Measurements from ENCODE around the gene AMZ2. TPM values are rescaled to one million over a fixed set of nuclear protein-coding genes. Genes with fewer than 3 reads are reported as not detected.

Gene AMZ2, protein sequence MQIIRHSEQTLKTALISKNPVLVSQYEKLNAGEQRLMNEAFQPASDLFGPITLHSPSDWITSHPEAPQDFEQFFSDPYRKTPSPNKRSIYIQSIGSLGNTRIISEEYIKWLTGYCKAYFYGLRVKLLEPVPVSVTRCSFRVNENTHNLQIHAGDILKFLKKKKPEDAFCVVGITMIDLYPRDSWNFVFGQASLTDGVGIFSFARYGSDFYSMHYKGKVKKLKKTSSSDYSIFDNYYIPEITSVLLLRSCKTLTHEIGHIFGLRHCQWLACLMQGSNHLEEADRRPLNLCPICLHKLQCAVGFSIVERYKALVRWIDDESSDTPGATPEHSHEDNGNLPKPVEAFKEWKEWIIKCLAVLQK
- total RNA-seq (100 to 1,000 TPM; 143 to 201 TPM), polyA plus RNA-seq (ENCODE audit: insufficient read depth, low read depth, low replicate concordance) (457 TPM)
- long read RNA-seq, donor 1, transcript AMZ2-203 (8 exons, 1,378 nt), result minor isoform, 6 of 57 reads
- long read RNA-seq, donor 1, transcript AMZ2-202 (7 exons, 2,402 nt), result minor isoform, 10 of 57 reads
- long read RNA-seq, donor 1, transcript AMZ2-206 (6 exons, 2,257 nt), result major isoform, 23 of 57 reads
- long read RNA-seq, donor 1, partial matches to known transcripts, result 15 of 57 reads
- long read RNA-seq, donor 1, other reads (novel, unspliced or antisense), result 0 of 57 reads
- long read RNA-seq, donor 2, transcript AMZ2-202 (7 exons, 2,402 nt), result major isoform, 14 of 35 reads
- long read RNA-seq, donor 2, transcript AMZ2-206 (6 exons, 2,257 nt), result minor isoform, 9 of 35 reads
- long read RNA-seq, donor 2, partial matches to known transcripts, result 8 of 35 reads
- long read RNA-seq, donor 2, other reads (novel, unspliced or antisense), result 0 of 35 reads

DNA sequence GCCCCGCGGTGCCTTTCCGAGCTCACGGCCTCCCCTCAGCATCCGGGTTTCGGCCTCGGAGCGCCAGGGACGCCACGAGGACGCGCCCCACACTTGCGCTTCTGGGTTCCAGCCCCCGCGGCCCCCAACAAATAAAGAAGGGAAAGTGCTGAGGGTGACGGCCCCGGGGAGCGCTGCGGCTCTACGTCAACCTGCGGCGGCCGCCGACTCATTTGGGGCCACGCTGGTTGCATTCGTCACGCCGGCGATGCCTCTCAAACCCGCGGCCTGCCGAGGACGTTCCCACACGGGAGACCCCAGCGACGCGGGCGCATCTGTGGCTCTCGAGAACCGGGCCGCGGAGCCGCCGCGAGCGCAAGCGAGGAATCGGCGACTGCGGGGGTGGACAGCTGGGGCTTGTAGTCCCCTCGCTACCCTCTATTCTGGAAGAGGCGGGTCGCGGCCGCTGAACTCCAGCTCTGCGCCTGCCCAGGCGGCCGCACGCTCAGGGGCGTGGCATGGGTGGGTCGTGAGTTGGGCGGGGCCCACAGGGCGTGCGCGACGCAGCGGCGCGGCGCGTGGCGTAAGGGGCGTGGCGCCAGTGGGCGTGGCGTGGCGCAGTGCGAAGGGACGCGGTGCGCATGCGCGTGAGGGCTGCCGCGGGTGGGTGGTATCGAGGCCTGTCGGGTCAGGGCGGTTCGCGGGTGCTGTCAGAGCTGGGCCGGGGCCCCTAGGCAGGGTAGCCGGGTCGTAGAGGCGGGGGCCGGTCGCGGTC, at the start of gene AMZ2:
Gene AMZ2, plus strand, starts transcription at position 599 of the 754 bp plus-strand sequence. CDS start 2,145 bp downstream, outside the sequence.
- 0 to 1% methylated on average over 18 to 82 of the region's 97 CpGs for WGBS, 2 donors
- intact Hi-C loops (cut with DNase I; ENCODE audit: low total_unique reads), result no loop called here
- peaks cover 14% of the 10 kb centered on the region for H3K4me1 ChIP-seq
- peak within 1 kb of the TSS; percentile 86 to 92 for H3K4me3 ChIP-seq
- peak; percentile 82 for TF ChIP-seq POLR2A (IDR thresholded peaks at IDR 0.05)
- TF ChIP-seq, protein P1, sequence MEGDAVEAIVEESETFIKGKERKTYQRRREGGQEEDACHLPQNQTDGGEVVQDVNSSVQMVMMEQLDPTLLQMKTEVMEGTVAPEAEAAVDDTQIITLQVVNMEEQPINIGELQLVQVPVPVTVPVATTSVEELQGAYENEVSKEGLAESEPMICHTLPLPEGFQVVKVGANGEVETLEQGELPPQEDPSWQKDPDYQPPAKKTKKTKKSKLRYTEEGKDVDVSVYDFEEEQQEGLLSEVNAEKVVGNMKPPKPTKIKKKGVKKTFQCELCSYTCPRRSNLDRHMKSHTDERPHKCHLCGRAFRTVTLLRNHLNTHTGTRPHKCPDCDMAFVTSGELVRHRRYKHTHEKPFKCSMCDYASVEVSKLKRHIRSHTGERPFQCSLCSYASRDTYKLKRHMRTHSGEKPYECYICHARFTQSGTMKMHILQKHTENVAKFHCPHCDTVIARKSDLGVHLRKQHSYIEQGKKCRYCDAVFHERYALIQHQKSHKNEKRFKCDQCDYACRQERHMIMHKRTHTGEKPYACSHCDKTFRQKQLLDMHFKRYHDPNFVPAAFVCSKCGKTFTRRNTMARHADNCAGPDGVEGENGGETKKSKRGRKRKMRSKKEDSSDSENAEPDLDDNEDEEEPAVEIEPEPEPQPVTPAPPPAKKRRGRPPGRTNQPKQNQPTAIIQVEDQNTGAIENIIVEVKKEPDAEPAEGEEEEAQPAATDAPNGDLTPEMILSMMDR (IDR thresholded peaks at IDR 0.05), result no peak
- no peaks in the 10 kb centered on the region for H3K9me3 ChIP-seq
- DNase-seq, result peak; percentile 94
- no peaks in the 10 kb centered on the region for H3K36me3 ChIP-seq (ENCODE audit: low read depth, missing control alignments)
- no peaks in the 10 kb centered on the region for H3K27me3 ChIP-seq
- H3K27ac ChIP-seq, result peak within 1 kb of the TSS; percentile 94 to 98

DNA sequence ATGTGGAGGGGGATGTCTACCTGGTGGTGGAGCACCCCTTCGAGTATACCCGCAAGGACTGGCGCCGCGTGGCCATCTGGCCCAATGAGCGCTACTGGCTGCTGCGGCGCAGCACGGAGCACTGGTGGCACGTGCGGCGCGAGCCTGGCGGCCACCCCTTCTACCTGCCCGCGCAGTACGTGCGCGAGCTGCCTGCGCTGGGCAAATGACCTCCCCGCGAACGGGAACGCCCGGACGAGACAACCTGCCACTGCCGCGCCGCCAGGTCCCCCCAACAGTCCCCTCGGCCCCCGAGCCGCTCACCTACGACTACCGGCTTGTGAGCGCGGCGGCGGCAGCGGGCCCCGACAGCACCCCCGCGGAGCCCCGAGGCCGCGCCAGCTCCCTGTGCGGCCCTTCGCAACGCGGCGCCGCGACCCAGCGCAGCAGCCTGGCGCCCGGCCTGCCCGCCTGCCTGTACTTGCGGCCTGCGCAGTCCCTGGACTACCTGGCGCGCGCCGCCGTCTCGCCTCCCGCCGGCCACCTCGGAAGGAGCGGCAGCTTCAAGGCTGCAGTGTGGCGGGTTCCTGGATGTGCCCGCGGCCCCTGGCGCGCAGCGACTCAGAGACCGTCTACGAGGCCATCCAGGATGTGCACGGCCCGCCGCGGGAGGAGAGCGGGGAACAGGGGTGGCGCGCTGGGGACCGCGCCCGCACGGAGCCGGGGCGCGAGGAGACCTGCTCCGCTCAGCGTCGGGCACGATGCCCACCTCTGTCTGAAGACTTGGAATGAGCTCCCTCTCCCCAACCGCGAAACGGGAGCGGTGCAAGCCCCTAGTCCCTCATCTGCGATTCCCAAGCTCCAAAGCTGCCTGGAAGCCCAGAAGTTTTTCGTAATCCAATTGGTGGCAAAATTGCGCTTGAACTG, 48.7 kb upstream of the AMZ2 start:
- 2 to 5% methylated on average over 13 to 86 of the region's 101 CpGs for WGBS, 2 donors
- Histone ChIP-seq H3K36me3 (ENCODE audit: low read depth, missing control alignments) (no peaks in the 10 kb centered on the region), H3K27ac (no peak overlapping the region), H3K9me3 (no peaks in the 10 kb centered on the region), H3K4me3 (peak overlapping the region; percentile 4 to 9), H3K4me1 (peaks cover 40% of the 10 kb centered on the region), H3K27me3 (no peaks in the 10 kb centered on the region)
- intact Hi-C loops (cut with DNase I; ENCODE audit: low total_unique reads), result no loop called here
- TF ChIP-seq, protein P1 (IDR thresholded peaks at IDR 0.05), result no peak
- no peak for TF ChIP-seq POLR2A (IDR thresholded peaks at IDR 0.05)
- DNase-seq, result no peak

DNA sequence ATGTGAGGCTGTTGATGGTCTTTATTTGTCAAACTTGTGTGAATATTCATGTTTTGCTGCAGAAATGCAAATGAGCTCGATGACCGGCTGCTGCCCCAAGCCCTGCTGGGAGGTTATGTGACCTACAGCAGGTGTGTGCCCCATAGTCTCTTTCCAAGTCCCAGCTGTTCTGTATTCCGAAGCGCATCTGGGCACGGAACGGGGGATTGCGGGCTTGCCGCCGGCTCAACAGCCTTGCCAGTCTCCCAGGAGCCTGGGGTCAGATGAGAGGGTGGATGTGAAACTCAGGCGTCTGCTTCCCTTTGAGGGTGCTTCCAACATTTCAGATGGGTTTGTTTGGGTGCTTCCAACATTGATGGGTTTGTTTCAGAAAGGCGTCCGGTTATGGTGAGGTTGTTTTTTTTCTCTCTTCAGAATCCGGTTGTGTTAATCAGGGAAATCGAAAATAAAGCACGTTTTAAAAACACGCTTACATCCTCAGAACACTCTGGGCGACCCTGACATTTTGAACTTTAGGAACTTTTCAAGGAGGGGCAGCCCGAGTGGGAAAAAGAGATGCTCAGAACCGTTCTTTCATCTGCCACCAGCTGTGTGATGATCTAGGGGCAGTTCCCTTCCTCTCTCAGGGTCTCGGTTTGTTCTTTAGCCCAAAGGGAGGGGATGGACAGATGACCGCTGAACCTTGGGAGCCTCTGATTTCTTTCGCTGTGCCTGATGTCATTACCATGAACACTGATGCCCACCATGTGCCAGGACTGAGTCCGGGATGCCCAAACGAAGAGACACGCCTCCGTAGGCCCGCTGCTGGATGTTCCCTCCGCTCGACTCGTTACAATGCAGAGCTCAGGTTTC, 47.8 kb upstream of the AMZ2 start:
- Histone ChIP-seq H3K27ac (no peak overlapping the region), H3K36me3 (ENCODE audit: low read depth, missing control alignments) (no peaks in the 10 kb centered on the region), H3K4me3 (peak overlapping the region in 1 of 2 donors; percentile 9), H3K27me3 (no peaks in the 10 kb centered on the region), H3K4me1 (peaks cover 40% of the 10 kb centered on the region), H3K9me3 (no peaks in the 10 kb centered on the region)
- TF ChIP-seq, protein P1 (IDR thresholded peaks at IDR 0.05), result no peak
- TF ChIP-seq POLR2A (IDR thresholded peaks at IDR 0.05), result no peak
- no peak for DNase-seq
- WGBS, 2 donors, result 2 to 8% methylated on average over 7 to 30 of the region's 30 CpGs
- intact Hi-C loops (cut with DNase I; ENCODE audit: low total_unique reads), result no loop called here

All from testis (tissue), 5 donors.